Right atrium auricular region (tissue), 2 donors: ENCODE results near the gene DPP6. TPM values are rescaled to one million over a fixed set of nuclear protein-coding genes. Genes with fewer than 3 reads are reported as not detected.

Source experiments
- DNase-seq: peaks from one replicate; pipeline ENCODE4 v3.0.0-alpha.2; 2019; ENCODE audit warnings: low spot score
- H3K27ac ChIP-seq, 2 donors: fragments of 200-600 bp; sonication (generic); 1 replicate in 1 of 2; 2 replicates in 1 of 2; pipeline ENCODE4 v1.5.1; 2016 to 2019
- H3K27me3 ChIP-seq, 2 donors: fragments of 200-600 bp; sonication (generic); one replicate each; pipeline versions ENCODE4 v1.5.1 to v1.6.0; 2017 to 2019
- H3K36me3 ChIP-seq: fragments of 200-600 bp; sonication (generic); one replicate; pipeline ENCODE4 v1.5.1; 2016
- H3K4me1 ChIP-seq, 2 donors: fragments of 200-600 bp; sonication (generic); one replicate each; pipeline versions ENCODE4 v1.5.1 to v1.6.0; 2017 to 2019
- H3K4me3 ChIP-seq, 2 donors: fragments of 200-600 bp; sonication (generic); 1 replicate in 1 of 2; 2 replicates in 1 of 2; pipeline ENCODE4 v1.5.1; 2017 to 2019; ENCODE audit warnings: mild to moderate bottlenecking in 1 of 2, moderate library complexity in 1 of 2
- H3K9me3 ChIP-seq, 2 donors: fragments of 200-600 bp; sonication (generic); one replicate each; pipeline ENCODE4 v1.5.1; 2019
- total RNA-seq, 2 donors: library from RNA; depleted of rRNA; stranded (reverse); fragments of >200 nt; gene quantifications; one replicate each; pipeline ENCODE4 v1.1.0, GENCODE V29; 2016
- TF ChIP-seq, protein P1 (sequence below), 2 donors: fragments of 200-600 bp; sonication (generic); IDR thresholded peaks; one replicate each; pipeline ENCODE4 v1.5.1; 2019; ENCODE audit warnings: antibody characterized with exemption in 2 of 2

Gene DPP6
- total RNA-seq, 2 donors from 2014 or later, result 0.35 to 0.85 TPM

DNA sequence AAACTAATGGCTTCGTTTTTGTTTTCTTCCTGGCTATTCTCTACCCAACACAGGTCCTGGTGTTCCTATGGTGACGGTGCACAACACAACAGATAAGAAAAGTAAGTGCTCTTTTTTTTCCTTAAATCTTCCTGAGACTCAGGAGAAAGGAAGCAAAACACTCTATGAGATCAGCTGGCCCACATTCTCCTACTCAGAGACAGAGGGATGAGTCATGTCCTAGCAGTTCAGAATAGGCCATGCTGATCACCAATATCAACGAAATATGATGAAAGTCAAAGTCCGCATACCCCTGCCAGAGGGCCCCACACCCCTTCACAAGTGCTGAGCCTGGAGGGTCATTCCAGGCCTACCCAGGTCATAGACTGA is 801.5 kb downstream of the DPP6 start:
- Histone ChIP-seq H3K36me3 (no peaks in the 10 kb centered on the region), H3K9me3 (peaks cover 0 to 7% of the 10 kb centered on the region in 2 donors), H3K27ac (no peak overlapping the region), H3K4me3 (no peak overlapping the region), H3K27me3 (no peaks in the 10 kb centered on the region), H3K4me1 (no peaks in the 10 kb centered on the region)
- TF ChIP-seq, protein P1, sequence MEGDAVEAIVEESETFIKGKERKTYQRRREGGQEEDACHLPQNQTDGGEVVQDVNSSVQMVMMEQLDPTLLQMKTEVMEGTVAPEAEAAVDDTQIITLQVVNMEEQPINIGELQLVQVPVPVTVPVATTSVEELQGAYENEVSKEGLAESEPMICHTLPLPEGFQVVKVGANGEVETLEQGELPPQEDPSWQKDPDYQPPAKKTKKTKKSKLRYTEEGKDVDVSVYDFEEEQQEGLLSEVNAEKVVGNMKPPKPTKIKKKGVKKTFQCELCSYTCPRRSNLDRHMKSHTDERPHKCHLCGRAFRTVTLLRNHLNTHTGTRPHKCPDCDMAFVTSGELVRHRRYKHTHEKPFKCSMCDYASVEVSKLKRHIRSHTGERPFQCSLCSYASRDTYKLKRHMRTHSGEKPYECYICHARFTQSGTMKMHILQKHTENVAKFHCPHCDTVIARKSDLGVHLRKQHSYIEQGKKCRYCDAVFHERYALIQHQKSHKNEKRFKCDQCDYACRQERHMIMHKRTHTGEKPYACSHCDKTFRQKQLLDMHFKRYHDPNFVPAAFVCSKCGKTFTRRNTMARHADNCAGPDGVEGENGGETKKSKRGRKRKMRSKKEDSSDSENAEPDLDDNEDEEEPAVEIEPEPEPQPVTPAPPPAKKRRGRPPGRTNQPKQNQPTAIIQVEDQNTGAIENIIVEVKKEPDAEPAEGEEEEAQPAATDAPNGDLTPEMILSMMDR (IDR thresholded peaks at IDR 0.05), result no peak
- no peak for DNase-seq

DNA sequence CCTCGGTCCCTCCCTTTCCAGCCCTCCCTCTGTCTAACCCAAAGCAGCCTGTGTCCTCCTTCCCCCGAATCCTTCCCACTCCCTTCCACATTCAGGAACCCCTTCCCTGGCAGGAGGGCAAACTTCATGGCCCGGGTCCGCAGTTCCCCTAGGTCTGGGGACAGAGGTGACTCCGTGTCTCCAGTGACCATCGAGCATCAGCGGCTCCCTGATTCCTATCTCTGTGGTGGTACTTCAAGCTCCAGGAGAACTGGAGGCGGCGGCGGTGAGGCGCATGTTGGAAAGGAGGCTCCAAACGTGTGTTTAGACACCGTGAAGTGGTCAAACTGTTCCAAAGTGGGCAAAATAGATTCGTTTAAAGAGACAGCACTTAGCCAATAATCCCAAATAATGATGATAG is 802.6 kb downstream of the DPP6 start:
- H3K4me3 ChIP-seq, result no peak overlapping the region
- peaks cover 0 to 7% of the 10 kb centered on the region in 2 donors for H3K9me3 ChIP-seq
- no peaks in the 10 kb centered on the region for H3K4me1 ChIP-seq
- no peaks in the 10 kb centered on the region for H3K27me3 ChIP-seq
- DNase-seq, result no peak
- TF ChIP-seq, protein P1 (IDR thresholded peaks at IDR 0.05), result no peak
- no peaks in the 10 kb centered on the region for H3K36me3 ChIP-seq
- no peak overlapping the region for H3K27ac ChIP-seq

DNA sequence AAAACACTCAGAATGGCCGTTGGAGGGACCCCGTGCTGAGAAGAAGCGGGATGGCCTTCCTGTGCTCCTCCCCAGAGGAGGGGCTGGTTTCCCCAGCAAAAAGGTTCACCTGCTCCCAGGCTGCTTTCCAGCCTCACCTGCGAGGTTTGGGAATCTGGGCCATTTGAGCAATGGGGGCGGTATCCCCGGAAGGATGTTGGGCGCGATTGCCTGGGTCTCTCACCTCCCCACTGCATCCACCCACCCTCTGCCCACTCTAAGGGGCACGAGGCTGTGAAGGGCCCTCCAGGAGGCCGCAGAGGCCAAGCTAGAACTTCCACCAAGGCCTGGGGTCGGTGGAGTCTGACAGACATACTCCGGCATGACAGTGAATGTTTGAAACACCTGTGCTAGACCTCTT is 803.2 kb downstream of the DPP6 start:
- Histone ChIP-seq H3K4me1 (no peaks in the 10 kb centered on the region), H3K9me3 (peaks cover 0 to 7% of the 10 kb centered on the region in 2 donors), H3K27ac (no peak overlapping the region), H3K36me3 (no peaks in the 10 kb centered on the region), H3K27me3 (no peaks in the 10 kb centered on the region), H3K4me3 (no peak overlapping the region)
- no peak for DNase-seq
- TF ChIP-seq, protein P1 (IDR thresholded peaks at IDR 0.05), result no peak

DNA sequence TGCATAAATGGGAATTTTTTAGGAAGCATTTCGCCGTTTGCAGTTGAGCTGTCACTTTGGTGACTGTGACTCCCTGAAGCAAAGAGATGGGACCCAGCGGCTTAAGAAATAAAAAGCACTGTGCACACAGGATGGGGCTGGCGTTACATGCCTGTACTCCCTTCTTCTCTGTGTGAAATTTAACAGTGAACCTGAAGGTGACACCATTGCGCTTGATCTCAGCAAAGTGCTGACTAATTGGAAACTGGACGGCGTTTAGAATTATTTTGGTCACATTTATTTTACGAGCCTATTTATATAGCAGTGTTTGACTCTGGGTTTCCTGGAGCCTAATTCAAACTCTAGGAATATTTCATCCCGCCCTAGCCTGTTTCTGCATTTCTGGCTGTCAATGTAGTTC is 804.5 kb downstream of the DPP6 start:
- TF ChIP-seq, protein P1 (IDR thresholded peaks at IDR 0.05), result no peak
- Histone ChIP-seq H3K36me3 (no peaks in the 10 kb centered on the region), H3K4me3 (no peak overlapping the region), H3K27me3 (no peaks in the 10 kb centered on the region), H3K9me3 (peaks cover 0 to 7% of the 10 kb centered on the region in 2 donors), H3K27ac (no peak overlapping the region), H3K4me1 (no peaks in the 10 kb centered on the region)
- no peak for DNase-seq

GRCh38 chr7:154857240-154857639 is 805.0 kb downstream of the DPP6 start:
- Histone ChIP-seq H3K27me3 (no peaks in the 10 kb centered on the region), H3K4me1 (no peaks in the 10 kb centered on the region), H3K36me3 (no peaks in the 10 kb centered on the region), H3K4me3 (no peak overlapping the region), H3K9me3 (peaks cover 0 to 7% of the 10 kb centered on the region in 2 donors), H3K27ac (no peak overlapping the region)
- no peak for DNase-seq
- TF ChIP-seq, protein P1 (IDR thresholded peaks at IDR 0.05), result no peak
